Femur (tissue), 1 donor: ENCODE results near the gene RPS27L.

Experiments used
- DNase-seq: peaks from one replicate; pipeline ENCODE4 v3.0.0-alpha.2; 2017

The RPS27L gene

GRCh38 chr15:63187589-63188226, 30.4 kb upstream of the RPS27L start:
- no peak for DNase-seq

DNA sequence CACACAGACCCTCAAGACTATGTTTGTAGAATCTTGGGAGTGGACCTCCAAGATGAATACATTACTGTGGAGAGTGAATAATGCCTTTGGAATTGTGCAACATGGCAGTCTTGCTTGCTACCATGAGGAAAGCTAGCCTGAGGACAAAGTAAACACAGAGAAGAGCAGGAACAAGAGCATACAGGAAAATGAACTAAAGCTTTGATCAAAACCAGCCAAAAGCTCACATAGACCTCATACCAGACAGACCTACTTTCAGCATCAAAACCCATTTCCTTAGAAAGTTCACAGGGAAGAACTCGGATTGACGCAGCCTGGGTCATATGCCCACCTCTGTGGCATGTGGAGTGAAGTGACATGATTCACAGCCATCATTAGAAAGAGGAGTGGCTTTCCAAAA, 28.8 kb upstream of the RPS27L start:
- DNase-seq, result no peak

GRCh38 chr15:63185206-63185605, 27.9 kb upstream of the RPS27L start:
- DNase-seq, result no peak

GRCh38 chr15:63181648-63182047, 24.4 kb upstream of the RPS27L start:
- DNase-seq, result no peak

GRCh38 chr15:63180746-63181145, 23.5 kb upstream of the RPS27L start:
- no peak for DNase-seq

DNA sequence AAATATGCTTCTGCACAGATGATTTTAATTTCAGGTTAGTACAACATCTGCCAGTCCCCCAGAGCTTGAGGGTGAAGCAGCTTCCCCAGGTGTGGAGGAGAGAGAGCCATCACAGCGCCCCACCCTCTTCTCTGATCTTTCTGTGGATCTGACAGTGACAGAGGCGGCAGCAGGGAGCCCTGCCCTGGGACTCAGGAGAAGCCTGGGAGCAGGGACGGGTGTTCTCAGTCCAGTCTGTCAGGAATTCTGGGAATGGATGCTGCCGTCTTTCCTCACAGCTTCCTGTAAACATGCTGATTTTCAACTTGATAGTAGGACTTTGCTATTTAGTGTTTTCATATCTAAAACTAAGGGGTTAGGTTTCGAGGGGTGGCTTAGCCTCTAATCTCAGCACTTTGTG, 20.8 kb upstream of the RPS27L start:
- no peak for DNase-seq

DNA sequence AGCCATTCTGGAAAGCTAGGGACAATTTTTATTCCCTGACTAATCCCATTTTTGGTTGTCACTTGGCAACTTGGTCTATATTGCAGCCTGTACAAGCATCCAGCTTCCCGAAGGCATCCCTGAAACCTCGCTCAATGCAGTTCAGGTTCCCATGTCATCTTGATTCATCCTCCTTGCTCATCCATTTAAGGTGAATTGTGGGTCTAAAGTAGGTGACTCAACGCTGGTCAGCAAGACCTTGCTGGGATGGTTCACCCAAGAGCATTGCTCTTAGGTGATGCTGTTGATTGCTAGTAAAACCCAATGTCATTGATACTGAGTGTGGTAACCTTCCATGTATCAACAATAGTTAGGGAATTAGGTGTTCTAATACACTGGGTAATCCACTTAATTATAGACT, 19.0 kb upstream of the RPS27L start:
- no peak for DNase-seq

GRCh38 chr15:63172851-63173451, 15.7 kb upstream of the RPS27L start:
- DNase-seq, result peak; percentile 38

DNA sequence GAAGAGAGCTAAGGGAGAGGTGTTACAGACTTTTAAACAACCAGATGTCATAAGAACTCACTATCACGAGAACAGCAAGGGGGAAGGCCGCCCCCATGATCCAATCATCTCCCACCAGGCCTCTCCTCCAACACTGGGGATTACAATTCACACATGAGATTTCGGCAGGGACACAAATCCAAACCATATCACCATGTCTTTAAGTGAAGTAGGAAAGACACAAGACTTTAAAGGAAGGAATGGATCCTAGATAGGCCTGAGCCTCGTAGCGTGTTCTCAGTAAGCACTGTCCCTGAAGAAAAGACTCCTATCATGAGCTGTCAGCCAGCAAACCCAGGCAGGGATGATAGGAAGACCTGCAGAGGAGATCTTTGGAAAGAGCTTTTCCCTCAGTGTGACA, 15.1 kb upstream of the RPS27L start:
- no peak for DNase-seq

GRCh38 chr15:63169788-63170187, 12.5 kb upstream of the RPS27L start:
- DNase-seq, result no peak

DNA sequence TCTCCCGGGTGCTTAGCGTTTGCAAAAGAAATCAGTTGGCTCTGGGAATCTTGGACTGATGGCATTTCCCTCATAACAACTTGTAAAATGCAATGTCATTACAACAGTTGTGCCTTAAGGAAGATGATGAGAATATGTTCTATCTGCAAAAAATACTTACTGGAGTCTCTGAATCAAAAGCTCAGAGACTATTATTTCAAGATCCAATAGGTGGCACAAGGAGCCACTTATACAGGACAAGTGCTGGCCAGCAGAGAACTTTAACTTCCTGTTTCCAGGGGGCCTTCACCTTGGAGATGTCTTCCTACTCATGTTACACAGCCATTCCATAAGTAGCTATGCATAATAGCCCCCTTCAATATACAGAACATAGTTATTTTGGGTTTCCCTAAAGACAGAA, 8.9 kb upstream of the RPS27L start:
- DNase-seq, result no peak

DNA sequence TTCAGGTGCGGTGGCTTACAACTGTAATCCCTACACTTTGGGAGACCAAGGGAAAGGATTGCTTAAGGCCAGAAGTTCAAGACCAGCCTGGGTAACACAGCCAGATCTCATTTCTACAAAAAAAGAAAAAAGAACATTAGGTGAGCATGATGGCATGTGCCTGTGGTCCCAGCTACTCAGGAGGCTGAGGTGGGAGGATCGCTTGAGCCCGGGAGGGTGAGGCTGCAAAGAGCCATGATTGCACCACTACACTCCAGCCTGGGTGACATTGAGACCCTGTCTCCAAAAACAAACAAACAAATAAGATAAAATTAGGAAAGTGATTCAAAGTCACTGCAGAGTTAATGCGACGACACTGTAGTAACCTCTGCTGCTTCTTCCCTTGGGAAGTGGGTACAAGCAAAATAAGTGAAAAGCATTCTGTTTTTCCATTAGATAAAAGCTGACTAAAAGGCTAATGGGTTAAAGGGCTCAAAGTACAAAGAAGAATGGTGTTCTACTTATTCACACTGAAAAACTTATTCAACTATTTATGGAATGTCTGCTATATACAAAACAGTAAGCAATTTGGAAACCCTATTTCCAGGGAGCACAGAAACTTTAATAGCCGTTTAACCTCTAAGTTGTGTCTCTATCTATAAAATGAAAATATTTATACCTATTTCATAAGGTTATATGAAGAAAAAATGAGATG, 8.0 kb upstream of the RPS27L start:
- no peak for DNase-seq

GRCh38 chr15:63163217-63163616, 5.9 kb upstream of the RPS27L start:
- no peak for DNase-seq

DNA sequence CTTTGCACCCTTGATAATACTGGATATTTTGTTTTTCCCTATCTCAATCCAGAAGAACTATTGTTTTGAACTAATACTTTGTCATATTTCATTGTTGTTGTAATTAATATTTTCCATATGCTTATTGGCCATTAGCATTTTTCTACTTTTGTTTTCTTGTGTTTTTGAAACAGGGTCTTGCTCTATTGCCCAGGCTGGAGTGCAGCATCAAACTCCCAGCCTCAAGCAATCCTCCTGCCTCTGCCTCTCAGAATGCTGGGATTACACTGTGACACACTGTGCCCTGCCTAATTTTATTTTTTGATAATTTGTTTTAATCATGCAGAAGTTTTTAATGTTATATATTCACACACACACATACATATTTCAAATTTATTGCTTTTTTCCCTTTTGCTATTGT, 3.4 kb upstream of the RPS27L start:
- DNase-seq, result no peak

DNA sequence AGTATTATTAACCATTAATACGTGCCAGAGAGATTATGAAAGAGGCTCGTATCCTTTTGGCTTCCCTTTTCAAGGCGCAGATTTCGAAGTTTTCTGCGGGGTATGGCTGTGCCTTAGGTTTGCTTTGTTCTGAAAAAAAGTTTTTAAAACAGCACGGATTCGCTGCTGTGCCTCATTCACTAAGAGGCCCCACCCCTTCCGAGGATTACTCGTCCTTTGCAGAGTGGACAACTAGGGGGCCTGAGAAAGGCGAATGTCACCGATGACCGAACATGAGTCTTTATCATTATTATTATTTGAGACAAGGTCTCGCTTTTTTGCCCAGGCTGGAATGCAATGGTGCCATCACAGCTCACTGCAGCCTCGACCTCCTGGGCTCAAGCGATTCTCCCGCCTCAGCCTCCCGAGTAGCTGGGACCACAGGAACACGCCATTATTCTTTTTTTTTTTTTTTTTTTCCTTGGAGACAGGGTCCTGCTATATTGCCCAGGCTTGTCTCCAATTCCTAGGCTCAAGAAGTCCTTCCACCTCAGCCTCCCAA, 684 bp upstream of the RPS27L start:
- DNase-seq, result peak; percentile 77

DNA sequence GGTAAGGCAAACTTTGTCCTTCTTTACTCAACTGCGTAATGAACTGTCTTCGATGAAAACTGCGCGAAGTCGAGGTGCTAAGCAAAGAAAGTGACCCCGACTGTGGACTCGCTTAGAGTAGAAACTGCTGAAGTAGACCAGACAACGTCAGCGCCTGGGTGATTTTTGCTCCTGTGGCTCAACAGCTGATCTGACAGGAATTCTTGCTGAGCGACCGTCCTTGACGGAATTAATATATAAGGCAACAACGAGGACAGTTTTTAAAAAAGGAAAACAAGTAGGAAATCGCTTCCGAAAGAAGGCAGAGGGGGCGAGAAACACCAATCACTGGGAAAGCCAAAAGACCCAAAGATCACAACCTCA, 541 bp downstream of the RPS27L start:
- peak; percentile 44 for DNase-seq

GRCh38 chr15:63156086-63156710, 1.1 kb downstream of the RPS27L start:
- no peak for DNase-seq

GRCh38 chr15:63155486-63155885, 1.8 kb downstream of the RPS27L start:
- no peak for DNase-seq

GRCh38 chr15:63151665-63152064, 5.6 kb downstream of the RPS27L start:
- DNase-seq, result no peak

DNA sequence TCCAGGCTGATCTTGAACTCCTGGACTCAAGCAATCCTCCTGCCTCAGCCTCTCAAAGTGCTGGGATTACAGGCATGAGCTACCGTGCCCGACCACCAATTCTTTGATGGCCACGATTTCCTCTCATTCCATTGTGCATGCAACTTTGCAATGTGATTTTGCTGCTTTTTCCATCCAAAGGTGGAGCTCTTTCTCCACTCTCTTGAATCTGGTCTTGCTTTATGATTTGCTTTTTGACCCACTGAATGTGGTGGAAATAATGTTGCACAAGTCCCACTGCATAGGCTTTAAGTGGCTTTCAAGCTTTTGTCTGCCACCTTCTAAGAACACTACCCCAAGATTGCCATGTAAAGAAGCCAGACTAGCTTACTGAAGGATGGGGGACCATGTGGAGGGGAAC, 10.6 kb downstream of the RPS27L start:
- no peak for DNase-seq

- no peak for DNase-seq
These were observed 11.9 kb downstream of the RPS27L start for GRCh38 chr15:63145426-63145825.

DNA sequence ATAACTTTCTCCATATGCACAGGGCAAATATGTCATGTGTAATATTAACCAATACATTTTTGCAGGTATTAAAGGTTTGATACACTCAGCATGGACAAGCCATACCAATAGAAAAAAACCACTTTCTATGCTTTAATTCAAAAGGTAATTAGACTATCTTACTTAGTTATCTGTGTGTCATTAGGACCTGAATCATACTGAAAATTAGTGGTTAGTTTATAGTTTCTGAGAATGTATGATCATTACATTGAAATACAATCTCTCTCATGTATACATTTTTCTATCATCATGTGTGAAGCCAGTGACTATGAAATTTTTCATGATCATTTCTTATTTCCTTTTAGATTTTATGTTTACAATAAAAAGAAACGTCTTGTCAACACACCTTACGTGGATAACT, 16.3 kb downstream of the RPS27L start:
- DNase-seq, result no peak

GRCh38 chr15:63136742-63137141, 20.5 kb downstream of the RPS27L start:
- DNase-seq, result no peak

- no peak for DNase-seq
These were observed 21.5 kb downstream of the RPS27L start for GRCh38 chr15:63135804-63136203.
